HG03103 (cell line): ENCODE measurements around the gene WWOX.

Experiments used
- ATAC-seq: cut with Tn5 transposase; IDR thresholded peaks from one replicate; pipeline ENCODE4 v1.9.1; 2021; ENCODE audit warnings: low read depth; ENCODE audit not compliant: unreplicated experiment

The WWOX gene

GRCh38 chr16:78102865-78103264 lies 3.4 kb downstream of the WWOX start:
- ATAC-seq: no peak

- ATAC-seq: no peak
Measured at GRCh38 chr16:78105517-78105916, 6.1 kb downstream of the WWOX start.

- ATAC-seq: no peak
Measured at GRCh38 chr16:78106686-78107085, 7.2 kb downstream of the WWOX start.

GRCh38 chr16:78108451-78108850 lies 9.0 kb downstream of the WWOX start:
- ATAC-seq: no peak

GRCh38 chr16:78113258-78113657 lies 13.8 kb downstream of the WWOX start:
- no peak for ATAC-seq

GRCh38 chr16:78115659-78116058 lies 16.2 kb downstream of the WWOX start:
- ATAC-seq: no peak

- ATAC-seq: no peak
Measured at GRCh38 chr16:78116946-78117345, 17.5 kb downstream of the WWOX start.

- no peak for ATAC-seq
Measured at GRCh38 chr16:78117391-78117790, 17.9 kb downstream of the WWOX start.

GRCh38 chr16:78118469-78119025 lies 19.1 kb downstream of the WWOX start:
- no peak for ATAC-seq

GRCh38 chr16:78122774-78123315 lies 23.4 kb downstream of the WWOX start:
- peak; percentile 73 for ATAC-seq

GRCh38 chr16:78125112-78125844 lies 25.8 kb downstream of the WWOX start:
- no peak for ATAC-seq

- no peak for ATAC-seq
Measured at GRCh38 chr16:78126662-78127061, 27.2 kb downstream of the WWOX start.

- no peak for ATAC-seq
Measured at GRCh38 chr16:78127130-78127529, 27.7 kb downstream of the WWOX start.

- no peak for ATAC-seq
Measured at GRCh38 chr16:78128913-78129312, 29.5 kb downstream of the WWOX start.

GRCh38 chr16:78129349-78129748 lies 29.9 kb downstream of the WWOX start:
- ATAC-seq: no peak

GRCh38 chr16:78130083-78130608 lies 30.7 kb downstream of the WWOX start:
- ATAC-seq: no peak

GRCh38 chr16:78130950-78131349 lies 31.5 kb downstream of the WWOX start:
- ATAC-seq: no peak

GRCh38 chr16:78133919-78134318 lies 34.5 kb downstream of the WWOX start:
- ATAC-seq: no peak

- no peak for ATAC-seq
Measured at GRCh38 chr16:78134944-78135619, 35.6 kb downstream of the WWOX start.

GRCh38 chr16:78137179-78137578 lies 37.7 kb downstream of the WWOX start:
- no peak for ATAC-seq
